ENCODE data around the gene PHF21B.

The PHF21B gene

DNA sequence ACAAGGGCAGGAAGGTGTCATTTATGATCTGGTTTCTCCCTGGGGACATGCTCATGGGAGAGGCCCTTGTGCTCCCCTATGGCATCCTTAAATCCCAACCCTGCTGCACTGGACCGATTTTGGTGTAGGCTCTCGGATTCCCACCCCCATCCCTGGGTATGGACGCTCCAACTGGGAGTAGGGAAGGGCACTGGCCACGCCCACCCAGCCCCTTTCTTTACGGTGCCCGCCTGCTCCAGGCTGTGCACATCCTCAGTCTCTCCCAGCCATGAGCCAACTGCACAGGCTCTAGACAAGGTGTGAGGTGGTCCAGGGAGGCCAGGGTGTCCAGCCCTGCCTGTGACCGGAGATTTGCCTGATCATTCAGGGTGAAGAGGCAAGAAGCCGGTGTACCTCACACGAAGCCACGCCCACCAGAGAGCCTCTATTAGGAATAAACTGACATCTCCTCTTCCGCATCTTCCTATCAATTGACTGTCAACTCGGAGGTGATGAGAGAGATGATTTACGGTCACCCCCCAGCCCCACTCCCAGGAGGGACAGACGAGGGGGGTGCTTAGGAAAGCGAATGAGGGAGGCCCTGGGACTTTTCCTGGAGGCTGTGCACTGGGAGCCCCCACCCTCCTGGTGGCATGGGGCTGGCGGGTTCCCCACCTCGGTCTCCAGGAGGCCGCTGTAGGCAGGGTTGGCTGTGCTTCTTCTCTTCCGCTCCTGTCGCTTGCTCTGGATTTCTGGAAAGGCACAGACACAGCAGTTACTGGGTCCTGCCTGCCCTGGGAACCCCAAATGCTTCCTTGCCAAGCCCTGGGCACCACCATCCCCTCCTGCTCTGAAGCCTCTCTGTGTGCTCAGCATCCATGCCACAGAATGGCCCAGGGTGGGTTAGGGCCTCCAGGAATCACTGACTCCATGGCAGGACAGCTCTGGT, 116.7 kb downstream of the PHF21B start:
- DNase-seq (ENCODE audit: low read depth): no peak
- no peak overlapping the region for H3K4me3 ChIP-seq (ENCODE audit: low read depth, low read length)
- no peak for TF ChIP-seq CTCF (IDR thresholded peaks at IDR 0.05; ENCODE audit: control insufficient read depth, extremely low read depth, insufficient read depth)

GRCh38 chr22:44892243-44892642, 117.6 kb downstream of the PHF21B start:
- H3K4me3 ChIP-seq (ENCODE audit: low read depth, low read length): no peak overlapping the region
- TF ChIP-seq CTCF (IDR thresholded peaks at IDR 0.05; ENCODE audit: control insufficient read depth, extremely low read depth, insufficient read depth): no peak
- no peak for DNase-seq (ENCODE audit: low read depth)

GRCh38 chr22:44891791-44892190, 118.0 kb downstream of the PHF21B start:
- no peak for DNase-seq (ENCODE audit: low read depth)
- no peak for TF ChIP-seq CTCF (IDR thresholded peaks at IDR 0.05; ENCODE audit: control insufficient read depth, extremely low read depth, insufficient read depth)
- H3K4me3 ChIP-seq (ENCODE audit: low read depth, low read length): no peak overlapping the region

GRCh38 chr22:44891293-44891747, 118.5 kb downstream of the PHF21B start:
- no peak for DNase-seq (ENCODE audit: low read depth)
- no peak for TF ChIP-seq CTCF (IDR thresholded peaks at IDR 0.05; ENCODE audit: control insufficient read depth, extremely low read depth, insufficient read depth)
- no peak overlapping the region for H3K4me3 ChIP-seq (ENCODE audit: low read depth, low read length)

DNA sequence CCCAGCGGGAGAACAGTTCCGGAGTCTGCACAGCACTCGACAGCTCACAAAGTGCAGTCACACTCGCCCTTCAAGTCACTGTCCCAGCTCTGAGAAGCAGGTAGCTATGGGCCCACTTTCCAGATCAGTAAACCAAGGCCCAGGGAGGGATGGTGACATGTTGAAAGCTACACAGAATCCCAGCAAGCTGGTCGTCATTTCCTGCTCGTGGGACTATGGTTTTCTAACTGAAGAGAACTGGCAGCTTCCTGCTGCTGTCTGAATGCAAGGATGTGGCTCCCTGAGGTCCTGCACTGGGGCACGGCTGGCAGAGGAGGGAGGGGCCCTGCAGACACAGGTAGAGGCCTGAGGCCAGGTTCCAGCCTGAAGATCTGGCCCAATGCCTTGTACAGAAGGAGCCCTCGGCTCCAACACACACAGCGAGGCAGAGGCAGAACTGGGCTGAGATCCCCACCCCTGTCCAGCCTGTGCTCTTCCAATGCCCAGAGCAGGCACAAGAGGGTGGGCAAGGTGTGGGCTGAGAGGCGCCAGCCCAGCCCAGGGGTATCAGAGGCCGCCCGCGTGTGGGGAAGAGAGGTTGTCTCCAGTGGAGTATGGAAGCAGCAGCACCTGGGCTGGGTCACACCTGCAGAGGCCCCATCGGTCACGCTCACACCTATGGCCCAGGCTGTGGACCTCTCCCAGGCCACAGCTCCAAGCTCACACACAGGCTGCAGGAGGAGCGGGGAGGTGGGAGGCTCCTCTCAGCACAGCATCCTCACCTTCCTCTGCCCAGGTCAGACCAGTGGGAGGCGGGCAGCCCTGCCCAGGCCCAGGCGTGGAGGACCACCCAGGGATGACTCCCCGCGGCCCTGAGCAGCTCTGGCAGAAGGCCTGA, 119.2 kb downstream of the PHF21B start:
- DNase-seq (ENCODE audit: low read depth): peak; percentile 27
- peak; percentile 17; the same call in 1 of the 2 replicates for TF ChIP-seq CTCF (IDR thresholded peaks at IDR 0.05; ENCODE audit: control insufficient read depth, extremely low read depth, insufficient read depth)
- no peak overlapping the region for H3K4me3 ChIP-seq (ENCODE audit: low read depth, low read length)

- TF ChIP-seq CTCF (IDR thresholded peaks at IDR 0.05; ENCODE audit: control insufficient read depth, extremely low read depth, insufficient read depth): peak; percentile 25; the same call in 1 of the 2 replicates
- no peak for DNase-seq (ENCODE audit: low read depth)
Measured at GRCh38 chr22:44889255-44889878, 120.4 kb downstream of the PHF21B start.

More at GRCh38 chr22:44889255-44889878, 120.4 kb downstream of the PHF21B start:
- H3K4me3 ChIP-seq (ENCODE audit: low read depth, low read length): no peak overlapping the region
